Fibroblast of lung (primary cell): Measurements from ENCODE around the gene KRTAP4-5.

Experiments
- CTCF ChIP-seq, 2 donors: IDR thresholded peaks in 1 of 2; conservative IDR thresholded peaks in 1 of 2; 1 replicate in 1 of 2; 2 replicates in 1 of 2; pipeline ENCODE4 v1.5.1; 2011 to 2012; ENCODE audit warnings: low read length in 2 of 2, control low read depth in 1 of 2, inconsistent platforms in 1 of 2, low read depth in 1 of 2, mild to moderate bottlenecking in 1 of 2
- EZH2 ChIP-seq: IDR thresholded peaks from 2 replicates; pipeline ENCODE4 v1.5.1; 2012; ENCODE audit warnings: low read length, control low read depth, mild to moderate bottlenecking; ENCODE audit errors: missing control alignments

GRCh38 chr17:41111151-41111885, 38.3 kb downstream of the KRTAP4-5 start:
- TF ChIP-seq CTCF (conservative IDR thresholded peaks at IDR 0.05 in 1 of 2, IDR thresholded peaks at IDR 0.05 in 1 of 2; ENCODE audit: low read depth in 1 of 2, low read length in 2 of 2) (no peak), EZH2 (no peak)
